ENCODE data around the gene MUC21.

DNA sequence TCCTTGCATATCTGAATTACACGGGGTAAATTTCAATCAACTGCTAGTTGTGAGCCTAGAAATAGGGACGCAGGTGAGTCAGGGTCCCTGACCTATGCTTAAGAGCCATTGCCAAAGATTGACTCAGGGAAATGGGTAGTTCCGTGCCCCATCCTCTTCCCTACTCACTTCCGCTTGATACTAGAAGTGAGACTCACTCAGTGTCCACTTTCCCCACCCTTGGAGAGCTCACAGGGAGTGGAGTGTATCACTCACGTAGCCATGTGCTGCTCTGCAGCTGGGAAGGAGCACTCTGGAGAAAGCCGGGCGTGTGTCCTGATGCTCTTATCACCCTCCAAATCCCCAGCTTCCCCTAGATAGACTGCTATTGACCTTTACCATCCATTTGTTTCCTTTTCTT is 26.2 kb downstream of the MUC21 start:
- TF ChIP-seq POLR2A (IDR thresholded peaks at IDR 0.05; ENCODE audit: low read length) (no peak), GATA1 (IDR thresholded peaks at IDR 0.05; ENCODE audit: low read depth, low read length) (no peak)

Measured in erythroblast (primary cell).